ENCODE data around the gene MIX23.

DNA sequence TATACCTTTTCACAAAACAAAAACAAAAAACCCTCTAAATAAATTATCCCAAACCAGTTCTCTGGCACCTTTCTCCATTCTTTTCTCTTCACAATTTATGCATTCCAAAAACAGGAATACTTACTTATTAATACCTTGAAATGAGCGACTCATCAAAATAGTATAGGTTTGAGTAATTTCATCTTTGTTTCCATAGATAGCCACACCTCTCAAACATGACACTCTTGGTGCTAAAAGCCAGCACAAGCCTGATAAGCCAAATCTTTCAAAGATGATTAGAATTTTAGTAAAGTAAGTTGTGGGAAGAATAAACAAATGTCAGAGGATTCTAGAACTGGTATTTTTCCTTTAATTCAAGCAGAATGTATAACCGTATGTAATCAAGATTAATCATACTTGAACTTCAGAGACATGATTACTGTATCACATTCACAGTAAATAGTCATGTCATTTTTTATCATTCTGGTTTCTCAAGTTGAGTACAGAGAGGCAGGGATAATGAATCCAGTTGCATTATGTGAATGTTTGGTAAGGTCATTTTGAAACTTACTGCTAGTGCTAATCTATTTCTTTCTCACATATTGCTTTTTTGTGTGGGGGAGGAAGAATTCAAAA, 44.9 kb upstream of the MIX23 start:
- TF ChIP-seq, protein P1, sequence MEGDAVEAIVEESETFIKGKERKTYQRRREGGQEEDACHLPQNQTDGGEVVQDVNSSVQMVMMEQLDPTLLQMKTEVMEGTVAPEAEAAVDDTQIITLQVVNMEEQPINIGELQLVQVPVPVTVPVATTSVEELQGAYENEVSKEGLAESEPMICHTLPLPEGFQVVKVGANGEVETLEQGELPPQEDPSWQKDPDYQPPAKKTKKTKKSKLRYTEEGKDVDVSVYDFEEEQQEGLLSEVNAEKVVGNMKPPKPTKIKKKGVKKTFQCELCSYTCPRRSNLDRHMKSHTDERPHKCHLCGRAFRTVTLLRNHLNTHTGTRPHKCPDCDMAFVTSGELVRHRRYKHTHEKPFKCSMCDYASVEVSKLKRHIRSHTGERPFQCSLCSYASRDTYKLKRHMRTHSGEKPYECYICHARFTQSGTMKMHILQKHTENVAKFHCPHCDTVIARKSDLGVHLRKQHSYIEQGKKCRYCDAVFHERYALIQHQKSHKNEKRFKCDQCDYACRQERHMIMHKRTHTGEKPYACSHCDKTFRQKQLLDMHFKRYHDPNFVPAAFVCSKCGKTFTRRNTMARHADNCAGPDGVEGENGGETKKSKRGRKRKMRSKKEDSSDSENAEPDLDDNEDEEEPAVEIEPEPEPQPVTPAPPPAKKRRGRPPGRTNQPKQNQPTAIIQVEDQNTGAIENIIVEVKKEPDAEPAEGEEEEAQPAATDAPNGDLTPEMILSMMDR (conservative IDR thresholded peaks at IDR 0.05; ENCODE audit: low read depth, low read length): no peak
- no peak for TF ChIP-seq EZH2phosphoT487 (IDR thresholded peaks at IDR 0.05; ENCODE audit: borderline replicate concordance, low read length)

Measured in PC-3 (cell line).